ENCODE results near the gene RERE.

The RERE gene

DNA sequence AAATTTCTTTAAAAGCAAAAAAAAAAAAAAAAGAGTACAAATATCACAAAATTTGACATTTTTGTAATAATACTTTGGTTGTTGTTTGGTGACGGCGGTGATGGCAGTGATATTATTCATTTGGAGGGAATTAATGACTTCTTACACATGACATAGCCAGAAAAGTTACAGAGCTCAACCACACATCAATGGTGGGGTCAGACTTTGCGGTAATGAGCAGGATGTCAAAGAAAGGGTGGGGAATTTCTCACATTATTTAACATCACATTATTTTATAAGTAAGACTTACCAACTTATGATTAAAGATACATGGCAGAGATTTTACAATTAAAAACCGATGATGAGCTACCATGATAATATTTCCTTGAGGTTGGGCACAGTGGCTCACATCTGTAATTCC lies 248.2 kb downstream of the RERE start:
- H4K20me1 ChIP-seq (ENCODE audit: control insufficient read depth, insufficient read depth, low read depth, low read length): peaks cover 2% of the 10 kb centered on the region; the same call in 1 of the 2 replicates
- H3K36me3 ChIP-seq (ENCODE audit: control insufficient read depth, low read length): no peaks in the 10 kb centered on the region
- peaks cover 8% of the 10 kb centered on the region; the same call in 1 of the 2 replicates for H3F3A ChIP-seq (ENCODE audit: control insufficient read depth, insufficient read depth)
- no peaks in the 10 kb centered on the region for H3K9me3 ChIP-seq (ENCODE audit: control insufficient read depth, insufficient read depth, low read length)
- H3K27me3 ChIP-seq (ENCODE audit: control insufficient read depth, low read length): no peaks in the 10 kb centered on the region
- H3K4me2 ChIP-seq (ENCODE audit: low read length): no peak overlapping the region
- H3K79me2 ChIP-seq (ENCODE audit: control insufficient read depth, low read length): peaks cover 2% of the 10 kb centered on the region; the same call in 1 of the 2 replicates
- H3K9me2 ChIP-seq (replicated peaks; ENCODE audit: control insufficient read depth, low read length): no peaks in the 10 kb centered on the region
- H3K4me1 ChIP-seq (ENCODE audit: control insufficient read depth, low read length): peaks cover 18% of the 10 kb centered on the region
- H3K27ac ChIP-seq (ENCODE audit: low read depth, low read length): no peak overlapping the region
- TF ChIP-seq, protein P1, sequence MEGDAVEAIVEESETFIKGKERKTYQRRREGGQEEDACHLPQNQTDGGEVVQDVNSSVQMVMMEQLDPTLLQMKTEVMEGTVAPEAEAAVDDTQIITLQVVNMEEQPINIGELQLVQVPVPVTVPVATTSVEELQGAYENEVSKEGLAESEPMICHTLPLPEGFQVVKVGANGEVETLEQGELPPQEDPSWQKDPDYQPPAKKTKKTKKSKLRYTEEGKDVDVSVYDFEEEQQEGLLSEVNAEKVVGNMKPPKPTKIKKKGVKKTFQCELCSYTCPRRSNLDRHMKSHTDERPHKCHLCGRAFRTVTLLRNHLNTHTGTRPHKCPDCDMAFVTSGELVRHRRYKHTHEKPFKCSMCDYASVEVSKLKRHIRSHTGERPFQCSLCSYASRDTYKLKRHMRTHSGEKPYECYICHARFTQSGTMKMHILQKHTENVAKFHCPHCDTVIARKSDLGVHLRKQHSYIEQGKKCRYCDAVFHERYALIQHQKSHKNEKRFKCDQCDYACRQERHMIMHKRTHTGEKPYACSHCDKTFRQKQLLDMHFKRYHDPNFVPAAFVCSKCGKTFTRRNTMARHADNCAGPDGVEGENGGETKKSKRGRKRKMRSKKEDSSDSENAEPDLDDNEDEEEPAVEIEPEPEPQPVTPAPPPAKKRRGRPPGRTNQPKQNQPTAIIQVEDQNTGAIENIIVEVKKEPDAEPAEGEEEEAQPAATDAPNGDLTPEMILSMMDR (IDR thresholded peaks at IDR 0.05; ENCODE audit: low read depth, low read length, poor library complexity, severe bottlenecking): no peak
- TF ChIP-seq EZH2phosphoT487 (IDR thresholded peaks at IDR 0.05; ENCODE audit: borderline replicate concordance, low read length): no peak
- no peak overlapping the region for H3K4me3 ChIP-seq (ENCODE audit: low read length)

DNA sequence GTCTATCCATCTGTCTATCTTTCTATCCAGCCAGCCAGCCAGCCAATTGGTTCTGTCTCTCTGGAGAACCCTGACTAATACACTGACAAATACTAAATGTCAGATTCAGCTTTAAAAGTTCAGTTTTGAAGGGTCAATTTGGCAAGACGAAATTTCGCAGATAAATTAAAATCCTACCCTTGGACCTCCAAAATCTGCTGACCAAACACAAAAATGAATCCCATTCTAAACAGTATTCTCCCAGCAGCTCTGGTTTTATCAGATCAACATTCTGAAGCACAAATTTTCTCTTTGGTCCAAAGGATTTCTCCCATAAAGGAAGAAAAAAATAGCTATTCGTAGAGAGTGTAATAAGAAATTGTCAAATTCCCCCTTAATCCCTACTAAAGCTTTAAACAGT lies 248.6 kb downstream of the RERE start:
- H3K9me3 ChIP-seq (ENCODE audit: control insufficient read depth, insufficient read depth, low read length): no peaks in the 10 kb centered on the region
- H3K27ac ChIP-seq (ENCODE audit: low read depth, low read length): no peak overlapping the region
- peaks cover 2% of the 10 kb centered on the region; the same call in 1 of the 2 replicates for H4K20me1 ChIP-seq (ENCODE audit: control insufficient read depth, insufficient read depth, low read depth, low read length)
- H3K4me1 ChIP-seq (ENCODE audit: control insufficient read depth, low read length): peaks cover 18% of the 10 kb centered on the region
- peaks cover 8% of the 10 kb centered on the region; the same call in 1 of the 2 replicates for H3F3A ChIP-seq (ENCODE audit: control insufficient read depth, insufficient read depth)
- peaks cover 2% of the 10 kb centered on the region; the same call in 1 of the 2 replicates for H3K79me2 ChIP-seq (ENCODE audit: control insufficient read depth, low read length)
- no peaks in the 10 kb centered on the region for H3K9me2 ChIP-seq (replicated peaks; ENCODE audit: control insufficient read depth, low read length)
- TF ChIP-seq, protein P1 (IDR thresholded peaks at IDR 0.05; ENCODE audit: low read depth, low read length, poor library complexity, severe bottlenecking): no peak
- TF ChIP-seq EZH2phosphoT487 (IDR thresholded peaks at IDR 0.05; ENCODE audit: borderline replicate concordance, low read length): no peak
- H3K27me3 ChIP-seq (ENCODE audit: control insufficient read depth, low read length): no peaks in the 10 kb centered on the region
- no peak overlapping the region for H3K4me2 ChIP-seq (ENCODE audit: low read length)
- H3K4me3 ChIP-seq (ENCODE audit: low read length): no peak overlapping the region
- no peaks in the 10 kb centered on the region for H3K36me3 ChIP-seq (ENCODE audit: control insufficient read depth, low read length)

DNA sequence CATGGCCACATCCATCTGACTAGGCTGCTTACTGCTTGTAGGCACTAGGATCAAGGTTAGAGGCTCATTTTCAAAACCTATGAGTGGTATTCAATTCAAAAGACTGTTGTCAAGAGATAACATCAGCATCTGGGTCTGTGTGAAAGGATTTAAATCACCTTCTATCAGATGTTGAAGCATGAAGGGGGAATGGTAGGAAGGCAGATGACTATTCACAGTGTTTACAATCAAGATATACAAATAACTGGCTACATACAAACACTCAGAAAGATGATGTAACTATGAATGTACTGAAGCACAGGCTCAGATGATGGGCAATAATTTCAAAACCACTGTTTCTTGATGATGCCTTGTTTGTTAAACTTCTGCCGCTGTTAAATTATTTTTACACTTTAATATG lies 250.3 kb downstream of the RERE start:
- Histone ChIP-seq H3K27me3 (ENCODE audit: control insufficient read depth, low read length) (no peaks in the 10 kb centered on the region), H3K79me2 (ENCODE audit: control insufficient read depth, low read length) (peaks cover 2% of the 10 kb centered on the region; the same call in 1 of the 2 replicates), H3K9me2 (replicated peaks; ENCODE audit: control insufficient read depth, low read length) (no peaks in the 10 kb centered on the region), H3K4me2 (ENCODE audit: low read length) (no peak overlapping the region), H3F3A (ENCODE audit: control insufficient read depth, insufficient read depth) (peaks cover 6% of the 10 kb centered on the region; the same call in 1 of the 2 replicates), H4K20me1 (ENCODE audit: control insufficient read depth, insufficient read depth, low read depth, low read length) (peaks cover 2% of the 10 kb centered on the region; the same call in 1 of the 2 replicates), H3K9me3 (ENCODE audit: control insufficient read depth, insufficient read depth, low read length) (no peaks in the 10 kb centered on the region), H3K4me1 (ENCODE audit: control insufficient read depth, low read length) (peaks cover 23% of the 10 kb centered on the region), H3K27ac (ENCODE audit: low read depth, low read length) (no peak overlapping the region), H3K4me3 (ENCODE audit: low read length) (no peak overlapping the region), H3K36me3 (ENCODE audit: control insufficient read depth, low read length) (no peaks in the 10 kb centered on the region)
- TF ChIP-seq EZH2phosphoT487 (IDR thresholded peaks at IDR 0.05; ENCODE audit: borderline replicate concordance, low read length): no peak
- TF ChIP-seq, protein P1 (IDR thresholded peaks at IDR 0.05; ENCODE audit: low read depth, low read length, poor library complexity, severe bottlenecking): no peak
